DOHH2 (cell line): ENCODE results near the gene SPATA31E1.
"Not testable (repeated sequence)": the region's sequence is repeated elsewhere in the genome, so short reads cannot be mapped to it uniquely, and the experiment has no call there.

ENCODE experiments used
- H3F3A ChIP-seq: fragments of 200-600 bp; sonication (generic), shearing (Covaris generic); 2 replicates; pipeline ENCODE4 v1.6.0; 2016; ENCODE audit warnings: antibody characterized with exemption, mild to moderate bottlenecking; ENCODE audit not compliant: control insufficient read depth, insufficient read depth
- H3K27ac ChIP-seq: fragments of 200-600 bp; sonication (generic); 2 replicates; pipeline ENCODE4 v1.5.1; 2014; ENCODE audit warnings: low read depth, mild to moderate bottlenecking, low read length, moderate library complexity
- H3K27me3 ChIP-seq: fragments of 200-600 bp; sonication (generic); 2 replicates; pipeline ENCODE4 v1.6.1; 2014; ENCODE audit warnings: mild to moderate bottlenecking, low read length, mixed read lengths; ENCODE audit not compliant: control insufficient read depth
- H3K36me3 ChIP-seq: fragments of 200-600 bp; sonication (generic); 2 replicates; pipeline ENCODE4 v1.6.1; 2014; ENCODE audit warnings: mild to moderate bottlenecking, low read length, moderate library complexity, mixed read lengths; ENCODE audit not compliant: control insufficient read depth
- H3K4me1 ChIP-seq: fragments of 200-600 bp; sonication (generic); 2 replicates; pipeline ENCODE4 v1.6.1; 2014; ENCODE audit warnings: mild to moderate bottlenecking, low read length, mixed read lengths; ENCODE audit not compliant: control insufficient read depth
- H3K4me2 ChIP-seq: fragments of 200-600 bp; sonication (generic); 2 replicates; pipeline ENCODE4 v1.6.0; 2014; ENCODE audit warnings: mild to moderate bottlenecking, low read length, moderate library complexity
- H3K4me3 ChIP-seq: fragments of 200-600 bp; sonication (generic); 2 replicates; pipeline ENCODE4 v1.5.1; 2014; ENCODE audit warnings: mild to moderate bottlenecking, low read length, mixed read lengths
- H3K79me2 ChIP-seq: fragments of 200-600 bp; sonication (generic); 2 replicates; pipeline ENCODE4 v1.6.1; 2014; ENCODE audit warnings: mild to moderate bottlenecking, low read length, mixed read lengths; ENCODE audit not compliant: control insufficient read depth
- H3K9me2 ChIP-seq: fragments of 200-600 bp; sonication (generic); replicated peaks from 2 replicates; pipeline ENCODE4 v1.6.1; 2014; ENCODE audit warnings: mild to moderate bottlenecking, low read length, mixed read lengths; ENCODE audit not compliant: control insufficient read depth
- H3K9me3 ChIP-seq: fragments of 200-600 bp; sonication (generic); 2 replicates; pipeline ENCODE4 v1.6.1; 2014; ENCODE audit warnings: antibody characterized with exemption, low read length, mixed read lengths; ENCODE audit not compliant: control insufficient read depth, insufficient read depth
- H4K20me1 ChIP-seq: fragments of 200-600 bp; sonication (generic); 2 replicates; pipeline ENCODE4 v1.6.0; 2014; ENCODE audit warnings: low read depth, mild to moderate bottlenecking, antibody characterized with exemption, low read length, moderate library complexity; ENCODE audit not compliant: control insufficient read depth, insufficient read depth

SPATA31E1 gene

GRCh38 chr9:87937352-87937751, 54.7 kb downstream of the SPATA31E1 start:
- not testable (repeated sequence) for H4K20me1 ChIP-seq, H3K4me3 ChIP-seq, H3K36me3 ChIP-seq, H3F3A ChIP-seq, H3K9me3 ChIP-seq, H3K27me3 ChIP-seq, H3K79me2 ChIP-seq, H3K4me1 ChIP-seq, H3K4me2 ChIP-seq, H3K27ac ChIP-seq, H3K9me2 ChIP-seq

- not testable (repeated sequence) for H3K4me3 ChIP-seq
These were observed 55.2 kb downstream of the SPATA31E1 start for GRCh38 chr9:87937918-87938317.

GRCh38 chr9:87938336-87938735, 55.7 kb downstream of the SPATA31E1 start:
- H3K4me3 ChIP-seq, H3K9me3 ChIP-seq, H3K79me2 ChIP-seq, H3F3A ChIP-seq, H4K20me1 ChIP-seq, H3K27ac ChIP-seq, H3K27me3 ChIP-seq, H3K9me2 ChIP-seq, H3K4me1 ChIP-seq, H3K4me2 ChIP-seq, H3K36me3 ChIP-seq: not testable (repeated sequence)

More at GRCh38 chr9:87937918-87938317, 55.2 kb downstream of the SPATA31E1 start:
- H3K9me3 ChIP-seq, H3K4me1 ChIP-seq, H3K27ac ChIP-seq, H3K4me2 ChIP-seq, H3K9me2 ChIP-seq, H3K27me3 ChIP-seq, H3F3A ChIP-seq, H4K20me1 ChIP-seq, H3K79me2 ChIP-seq, H3K36me3 ChIP-seq: not testable (repeated sequence)
